CD4-positive, alpha-beta T cell treated with Interleukin-21 for 1 hour (primary cell): Measurements from ENCODE around the gene KDM7A.

Experiments used
- DNase-seq: peaks from one replicate; pipeline ENCODE4 v3.0.0-alpha.2; 2020

Gene KDM7A

DNA sequence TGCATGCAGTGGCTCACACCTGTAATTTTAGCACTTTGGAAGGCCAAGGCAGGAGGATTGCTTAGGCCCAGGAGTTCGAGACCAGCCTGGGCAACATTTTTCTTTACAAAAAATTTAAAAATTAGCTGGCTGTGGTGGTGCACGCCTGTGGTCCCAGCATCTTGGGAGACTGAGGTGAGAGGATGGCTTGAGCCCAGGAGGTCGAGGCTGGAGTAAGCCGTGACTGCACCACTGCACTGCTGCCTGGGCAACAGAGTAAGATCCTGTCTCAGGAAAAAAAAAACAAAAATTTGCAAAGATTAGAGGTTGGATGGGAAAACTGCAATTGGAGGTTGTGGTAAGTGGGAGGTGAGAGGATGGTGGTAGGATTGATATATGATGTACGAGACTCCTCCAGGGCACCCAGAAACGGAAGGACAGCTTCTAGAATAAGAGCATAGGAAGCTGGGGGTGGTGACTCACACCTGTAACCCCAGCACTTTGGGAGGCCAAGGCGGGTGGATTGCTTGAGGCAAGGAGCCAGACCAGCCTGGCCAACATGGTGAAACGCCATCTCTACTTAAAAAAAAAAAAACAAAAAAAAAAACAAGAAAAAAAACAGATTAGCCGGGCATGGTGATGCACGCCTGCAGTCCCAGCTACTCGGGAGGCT, 94.9 kb downstream of the KDM7A start:
- DNase-seq = no peak

GRCh38 chr7:140080919-140081318, 95.9 kb downstream of the KDM7A start:
- DNase-seq = no peak

- no peak for DNase-seq
Measured at GRCh38 chr7:140079121-140079536, 97.7 kb downstream of the KDM7A start.

GRCh38 chr7:140078392-140078791, 98.4 kb downstream of the KDM7A start:
- no peak for DNase-seq

DNA sequence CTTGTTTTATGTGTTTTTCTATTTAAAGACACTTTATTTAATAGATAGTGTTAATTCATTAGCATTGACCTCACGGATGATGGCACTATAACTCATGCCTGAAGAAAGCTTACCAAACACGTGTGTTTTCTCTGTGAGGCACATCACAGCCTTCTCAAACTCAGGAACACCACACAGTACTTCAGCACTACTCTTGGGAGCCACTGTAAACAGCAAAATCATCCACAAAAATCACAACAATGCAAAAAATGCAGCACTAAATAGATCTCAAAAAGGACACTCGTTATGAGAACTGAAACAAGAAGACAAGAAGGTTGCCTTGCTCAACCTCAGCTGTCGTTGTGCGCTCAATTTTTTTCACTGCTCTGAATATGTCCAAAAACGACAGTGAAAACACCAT, 102.0 kb downstream of the KDM7A start:
- no peak for DNase-seq

- no peak for DNase-seq
Measured at GRCh38 chr7:140070546-140070945, 106.2 kb downstream of the KDM7A start.

GRCh38 chr7:140069298-140069949, 107.4 kb downstream of the KDM7A start:
- no peak for DNase-seq

- no peak for DNase-seq
Measured at GRCh38 chr7:140068033-140068432, 108.8 kb downstream of the KDM7A start.

DNA sequence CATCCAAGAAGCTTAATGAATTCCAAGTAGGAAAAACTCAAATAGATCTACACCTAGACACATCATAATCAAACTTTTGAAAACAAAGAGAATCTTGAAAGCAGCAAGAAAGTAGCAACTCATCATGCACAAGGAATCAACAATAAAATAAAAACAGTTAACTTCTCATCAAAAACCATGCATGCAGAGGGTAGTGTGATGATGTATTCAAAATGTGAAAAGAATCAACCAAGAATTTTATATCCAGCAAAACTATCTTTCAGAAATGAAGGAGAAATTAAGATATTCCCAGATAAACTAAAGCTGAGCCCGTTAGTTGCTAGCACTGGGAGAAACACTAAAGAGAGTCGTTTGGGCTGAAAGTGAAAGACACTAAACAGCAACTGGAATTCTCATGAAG, 109.7 kb downstream of the KDM7A start:
- no peak for DNase-seq

DNA sequence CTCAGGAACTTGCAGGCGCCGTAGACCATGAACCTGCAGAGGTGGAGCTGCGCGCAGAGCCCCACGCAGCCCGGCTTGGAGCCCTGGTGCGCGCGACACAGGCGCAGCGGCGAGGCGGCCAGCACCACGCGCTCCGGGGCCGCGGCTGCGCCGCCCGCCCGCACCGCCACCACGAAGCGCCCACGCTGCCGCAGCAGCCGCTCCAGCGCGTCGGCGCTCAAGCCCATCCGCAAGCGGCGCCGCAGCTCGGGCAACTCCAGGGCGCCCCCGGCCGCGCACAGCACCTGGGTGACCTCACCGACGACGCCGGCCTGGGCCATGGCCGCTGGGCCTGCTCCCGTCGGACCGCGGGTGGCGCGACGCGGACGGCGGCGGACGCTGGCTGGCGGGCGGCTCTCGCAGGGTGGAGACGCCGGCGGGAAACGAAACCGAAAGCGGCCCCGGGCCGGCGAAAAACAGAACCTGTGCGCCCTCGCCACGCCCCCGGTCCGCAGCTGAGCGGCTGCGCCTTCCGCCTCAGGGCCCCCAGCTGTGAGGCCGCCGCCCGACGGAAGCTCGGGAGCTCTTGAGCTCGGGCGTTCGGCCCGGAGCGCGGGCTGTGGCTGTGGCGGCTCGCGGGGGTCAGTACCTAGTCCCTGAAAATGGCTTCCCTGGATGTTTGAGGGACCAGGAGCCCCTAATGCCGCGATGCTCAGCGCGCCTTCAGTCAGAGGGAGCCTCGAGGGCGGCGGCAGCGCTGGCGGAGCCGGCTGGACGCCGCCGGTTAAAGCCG, 114.1 kb downstream of the KDM7A start, which contains the start of gene PARP12:
PARP12 (minus strand) TSS at position 424 of the 772 bp plus-strand sequence; CDS start at position 320, 104 bp downstream.
- peak; percentile 89 for DNase-seq

- DNase-seq = peak; percentile 67
Measured at GRCh38 chr7:140062118-140062527, 114.7 kb downstream of the KDM7A start.

GRCh38 chr7:140061607-140061930, 115.2 kb downstream of the KDM7A start:
- DNase-seq = no peak

DNA sequence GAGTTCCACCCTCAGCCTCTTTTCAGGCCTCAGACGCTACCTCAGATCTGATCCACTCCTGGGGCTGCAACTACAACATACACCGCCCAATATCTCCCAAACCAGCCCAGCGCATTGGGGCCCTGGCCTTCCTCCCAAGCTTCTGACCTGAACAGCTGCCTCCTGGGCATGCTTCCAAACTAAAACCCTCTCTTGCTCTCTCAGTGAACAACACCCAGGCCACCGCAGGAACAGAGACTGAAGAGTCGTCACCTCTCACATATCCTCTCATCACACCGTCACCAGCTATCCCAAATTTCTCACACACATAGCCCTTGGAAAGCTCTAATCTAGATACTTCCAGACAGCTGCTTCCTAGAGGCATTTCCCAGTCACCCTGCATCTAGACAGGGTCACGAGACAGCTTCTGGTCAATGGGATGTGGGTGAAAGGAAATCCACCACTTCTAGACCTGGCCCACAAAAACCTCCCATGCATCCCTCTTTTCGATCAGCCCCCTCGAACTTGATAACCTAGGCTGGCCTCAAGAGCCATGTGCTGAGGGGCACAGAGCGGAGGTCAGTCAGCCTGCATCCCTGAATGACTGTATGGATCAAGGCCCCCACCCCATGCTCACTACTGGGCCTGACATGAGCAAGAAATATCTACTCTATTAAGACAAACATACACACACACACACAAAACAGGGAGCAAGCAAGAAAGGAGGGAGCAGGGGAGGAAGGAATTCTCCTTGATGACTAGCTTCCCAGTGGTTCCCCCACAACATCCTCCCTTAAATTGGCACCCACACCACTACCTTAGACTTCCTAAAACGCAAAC, 115.8 kb downstream of the KDM7A start:
- DNase-seq = no peak

DNA sequence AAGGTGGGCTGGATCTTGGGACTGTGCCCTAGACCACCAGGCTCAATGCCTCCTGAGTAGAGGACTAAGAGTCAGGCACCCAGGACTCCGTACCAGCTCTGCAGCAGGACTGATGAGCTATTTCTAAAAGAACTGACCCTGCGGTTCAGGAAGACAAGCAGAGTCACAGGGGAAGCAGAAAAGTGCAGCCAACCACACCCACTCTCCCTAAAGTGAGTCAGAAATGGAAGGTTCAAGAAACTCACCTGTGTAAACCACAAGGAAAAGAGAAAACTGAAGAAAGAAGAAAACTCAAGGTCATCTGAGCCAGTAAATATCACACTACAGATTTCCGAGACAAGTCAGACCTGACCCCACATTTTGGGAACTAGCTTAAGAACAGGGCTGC, 116.5 kb downstream of the KDM7A start:
- DNase-seq = no peak

DNA sequence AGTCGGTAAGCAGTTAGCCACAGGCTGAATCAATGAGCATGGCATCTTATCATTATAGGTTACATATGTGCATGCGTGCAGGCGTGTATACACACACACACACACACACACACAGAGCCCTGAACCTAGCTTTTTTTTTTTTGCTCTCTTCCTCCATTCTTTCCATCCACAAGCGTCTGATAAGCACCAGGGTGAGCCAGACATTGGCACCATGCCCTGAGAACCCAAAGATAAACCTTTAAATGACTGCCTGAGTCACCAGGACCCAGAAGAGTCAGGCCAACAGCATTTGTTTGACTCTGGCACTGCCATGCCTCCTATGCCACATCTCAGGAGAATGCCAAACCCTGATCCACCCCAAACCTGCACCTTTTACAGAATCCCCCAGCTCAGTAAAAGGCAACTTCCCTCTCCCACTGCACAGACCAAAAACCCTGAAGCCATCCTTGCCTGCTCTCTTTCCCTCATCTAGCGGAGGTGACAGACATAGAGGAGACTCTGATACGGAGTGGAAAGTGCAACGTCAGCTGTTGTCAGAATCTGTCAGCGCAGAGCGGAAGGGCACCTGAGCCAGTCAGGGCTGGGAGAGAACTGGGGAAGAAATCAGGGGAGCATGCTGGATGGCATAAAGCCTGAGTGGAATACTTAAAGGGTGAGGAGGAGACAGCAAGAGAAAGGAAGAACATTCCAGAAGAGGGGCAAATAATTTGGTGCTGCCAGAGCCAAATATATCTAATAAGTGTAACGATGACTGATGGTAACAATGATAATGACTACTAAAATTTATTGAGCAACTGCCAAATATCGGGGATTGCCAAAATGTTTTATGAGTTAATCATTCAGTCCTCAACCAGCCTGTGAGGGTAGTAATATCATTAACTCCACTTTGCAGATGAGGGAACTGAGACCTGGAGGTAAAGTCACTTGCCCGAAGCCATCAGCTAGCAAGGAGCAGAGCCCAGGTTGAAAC, 117.2 kb downstream of the KDM7A start:
- peak; percentile 20 for DNase-seq

GRCh38 chr7:140058517-140058916, 118.3 kb downstream of the KDM7A start:
- DNase-seq = no peak

DNA sequence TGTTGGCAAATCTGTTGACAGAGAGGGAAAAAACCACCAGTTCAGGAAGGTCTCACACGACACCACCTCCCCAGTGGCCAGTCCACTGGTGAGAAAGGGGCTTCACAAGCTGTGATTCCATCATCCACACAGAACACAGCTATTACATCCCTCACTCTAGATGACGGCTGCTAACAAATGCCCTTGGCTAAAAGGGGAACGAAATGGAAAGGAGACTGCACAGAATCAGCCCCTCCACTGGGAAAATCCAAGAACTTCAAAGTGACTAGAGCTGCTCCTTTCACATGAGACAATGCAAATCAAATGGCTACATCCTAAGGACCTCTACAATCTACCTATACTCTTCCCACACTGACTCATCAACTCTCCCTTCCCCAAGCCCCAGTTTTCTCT, 119.6 kb downstream of the KDM7A start:
- DNase-seq = no peak

DNA sequence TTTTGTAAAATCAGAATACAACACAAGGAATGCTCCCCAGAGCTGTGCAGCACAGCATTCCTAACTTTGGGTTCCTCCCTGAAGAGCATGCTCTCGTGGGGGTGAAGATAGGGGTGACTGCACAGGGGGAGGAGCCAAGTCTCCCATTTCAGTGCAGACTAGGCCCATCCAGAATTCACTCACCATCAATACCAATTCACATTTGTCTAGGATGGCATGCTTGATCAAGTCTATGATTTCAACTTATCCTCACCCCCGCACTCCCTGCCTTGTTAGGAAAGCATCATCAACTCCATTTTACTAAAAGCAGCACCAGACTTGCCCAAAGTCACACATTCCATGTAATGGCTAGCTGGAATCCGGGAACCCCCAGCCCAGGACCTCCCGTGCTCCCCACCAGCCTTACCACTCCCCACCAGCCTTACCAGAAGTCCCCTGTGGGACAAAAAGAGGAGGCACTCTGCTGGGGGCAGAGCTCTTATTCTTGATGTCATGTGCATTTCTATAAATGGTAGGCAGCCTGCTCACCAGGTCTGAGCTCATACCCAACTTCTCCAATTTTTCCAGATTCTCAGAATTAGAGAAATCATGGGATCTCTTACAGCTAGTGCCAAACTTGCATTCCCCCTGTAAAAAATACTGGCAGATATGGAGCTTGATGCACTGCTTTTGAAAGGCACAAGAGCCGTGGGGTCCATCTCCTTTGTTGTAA, 120.2 kb downstream of the KDM7A start:
- DNase-seq = no peak

GRCh38 chr7:140055833-140056232, 121.0 kb downstream of the KDM7A start:
- DNase-seq = no peak

DNA sequence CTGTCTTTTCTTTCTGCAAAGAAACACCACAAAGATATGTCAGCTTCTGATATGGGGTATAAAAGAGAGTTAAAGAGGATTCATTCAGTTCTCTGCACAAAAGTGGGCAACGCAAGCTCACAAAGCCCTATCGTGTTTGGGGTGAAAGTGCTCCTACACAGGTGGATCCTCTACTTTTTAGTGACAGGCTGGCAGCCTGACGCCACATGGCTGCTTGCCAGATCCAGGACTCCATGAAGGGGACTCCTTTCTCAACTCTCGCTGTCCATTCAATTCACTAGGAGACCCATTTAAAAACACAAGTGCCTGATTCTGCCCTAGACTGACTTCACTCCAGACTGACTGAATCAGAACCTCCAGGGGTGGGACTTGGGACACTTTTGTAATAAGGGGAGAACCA, 122.0 kb downstream of the KDM7A start:
- DNase-seq = no peak

DNA sequence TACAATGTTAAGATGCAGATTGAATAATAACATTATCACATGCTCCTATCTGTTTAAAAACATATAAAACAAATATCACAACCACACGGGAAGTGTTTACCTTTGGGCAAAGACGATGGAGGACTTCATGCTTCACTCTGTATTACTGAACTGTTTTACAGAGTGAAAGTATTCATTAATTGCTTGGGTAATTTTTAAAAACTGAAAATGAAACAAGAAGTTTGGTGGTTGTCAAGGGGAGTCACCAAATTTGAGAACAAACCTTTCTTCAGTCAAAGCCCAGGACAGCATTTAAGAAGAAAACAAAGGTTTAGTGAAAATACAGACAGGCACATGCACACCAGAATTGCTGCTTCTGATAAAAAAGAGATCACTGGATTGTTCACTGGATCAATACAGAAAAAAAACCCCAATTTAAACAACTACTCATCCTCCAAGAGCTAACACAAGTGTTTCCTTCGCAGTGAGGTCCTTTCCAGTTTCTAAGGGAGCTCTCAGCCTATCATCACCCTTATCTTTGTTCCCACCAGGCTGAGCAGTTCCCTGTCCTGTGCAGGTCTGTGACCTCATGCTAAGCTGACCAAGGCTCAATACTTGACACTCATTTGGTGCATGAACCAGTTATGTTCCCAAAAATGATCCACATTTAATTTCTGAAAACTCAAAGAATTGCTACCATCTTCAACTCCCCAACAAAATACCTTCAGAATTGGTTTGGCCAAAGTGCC, 122.8 kb downstream of the KDM7A start:
- DNase-seq = peak; percentile 13
